Activated T-helper 17 cell treated with anti-CD3 and anti-CD28 coated beads, Interleukin-2, amount 50 U/mL, for 72 hours (primary cell): ENCODE data around the gene ZNF792. TPM values are rescaled to one million over a fixed set of nuclear protein-coding genes. Genes with fewer than 3 reads are reported as not detected.
"Not testable (repeated sequence)": the region's sequence is repeated elsewhere in the genome, so short reads cannot be mapped to it uniquely, and the experiment has no call there.

Experiments used
- ATAC-seq: fragments of 150-1000 bp; cut with Tn5 transposase; replicated peaks from 2 replicates; pipeline ENCODE4 v1.10.0; 2021; ENCODE audit warnings: mild to moderate bottlenecking, moderate library complexity
- H3K27ac Mint-ChIP-seq: one replicate; pipeline ENCODE4 v1.8.0; 2022; ENCODE audit warnings: mixed read lengths
- H3K27me3 Mint-ChIP-seq: one replicate; pipeline ENCODE4 v1.8.0; 2022; ENCODE audit warnings: mixed read lengths
- H3K36me3 Mint-ChIP-seq: one replicate; pipeline ENCODE4 v1.8.0; 2022; ENCODE audit warnings: low read depth, mild to moderate bottlenecking, mixed read lengths
- H3K4me1 Mint-ChIP-seq: one replicate; pipeline ENCODE4 v1.8.0; 2022; ENCODE audit warnings: mixed read lengths
- H3K4me3 Mint-ChIP-seq: one replicate; pipeline ENCODE4 v1.8.0; 2022; ENCODE audit warnings: mild to moderate bottlenecking, mixed read lengths
- H3K9me3 Mint-ChIP-seq: one replicate; pipeline ENCODE4 v1.8.0; 2022; ENCODE audit warnings: mixed read lengths
- total RNA-seq, 2 donors: library from RNA; stranded (reverse); gene quantifications; one replicate each; pipeline ENCODE4 v1.2.3, GENCODE V29; 2022

The ZNF792 gene
- total RNA-seq: 1 to 10 TPM; 7.6 to 7.9 TPM

GRCh38 chr19:34963573-34964406 lies at the start of gene ZNF792:
Gene ZNF792 (minus strand): TSS chr19:34964229. CDS start chr19:34963662, 567 bp downstream.
- no peaks in the 10 kb centered on the region for H3K27me3 Mint-ChIP-seq
- H3K9me3 Mint-ChIP-seq: peaks cover 30% of the 10 kb centered on the region
- ATAC-seq: peak; percentile 84
- peak within 1 kb of the TSS; percentile 95 for H3K4me3 Mint-ChIP-seq
- peaks cover 44% of the 10 kb centered on the region for H3K36me3 Mint-ChIP-seq
- peaks cover 25% of the 10 kb centered on the region for H3K4me1 Mint-ChIP-seq
- peak within 1 kb of the TSS; percentile 85 for H3K27ac Mint-ChIP-seq

GRCh38 chr19:35013041-35013819 lies 49.2 kb upstream of the ZNF792 start:
- peak; percentile 75 for ATAC-seq
- peaks cover 32% of the 10 kb centered on the region for H3K4me1 Mint-ChIP-seq
- H3K4me3 Mint-ChIP-seq: peak overlapping the region; percentile 71

GRCh38 chr19:35011737-35012682 lies 48.0 kb upstream of the ZNF792 start:
- Mint-ChIP-seq H3K27me3 (no peaks in the 10 kb centered on the region), H3K4me3 (peak overlapping the region; percentile 71), H3K4me1 (peaks cover 32% of the 10 kb centered on the region)

More at GRCh38 chr19:35013041-35013819, 49.2 kb upstream of the ZNF792 start:
- Mint-ChIP-seq H3K9me3 (no peaks in the 10 kb centered on the region), H3K27me3 (no peaks in the 10 kb centered on the region), H3K27ac (peak overlapping the region; percentile 96), H3K36me3 (peaks cover 100% of the 10 kb centered on the region)

GRCh38 chr19:35011091-35011689 lies 47.2 kb upstream of the ZNF792 start:
- no peaks in the 10 kb centered on the region for H3K27me3 Mint-ChIP-seq
- H3K36me3 Mint-ChIP-seq: peaks cover 100% of the 10 kb centered on the region
- H3K27ac Mint-ChIP-seq: peak overlapping the region; percentile 96
- ATAC-seq: no peak
- peak overlapping the region; percentile 71 for H3K4me3 Mint-ChIP-seq
- H3K9me3 Mint-ChIP-seq: no peaks in the 10 kb centered on the region
- H3K4me1 Mint-ChIP-seq: peaks cover 39% of the 10 kb centered on the region

More at GRCh38 chr19:35011737-35012682, 48.0 kb upstream of the ZNF792 start:
- Mint-ChIP-seq H3K36me3 (peaks cover 100% of the 10 kb centered on the region), H3K9me3 (no peaks in the 10 kb centered on the region), H3K27ac (peak overlapping the region; percentile 96)
- ATAC-seq: peak; percentile 8

- peaks cover 100% of the 10 kb centered on the region for H3K36me3 Mint-ChIP-seq
- peak overlapping the region; percentile 96 for H3K27ac Mint-ChIP-seq
- ATAC-seq: no peak
- H3K4me3 Mint-ChIP-seq: peak overlapping the region; percentile 13
- H3K27me3 Mint-ChIP-seq: no peaks in the 10 kb centered on the region
- peaks cover 39% of the 10 kb centered on the region for H3K4me1 Mint-ChIP-seq
- H3K9me3 Mint-ChIP-seq: no peaks in the 10 kb centered on the region
Measured at GRCh38 chr19:35009424-35010415, 45.7 kb upstream of the ZNF792 start.

- H3K4me3 Mint-ChIP-seq: no peak overlapping the region
- peaks cover 100% of the 10 kb centered on the region for H3K36me3 Mint-ChIP-seq
- ATAC-seq: no peak
- no peaks in the 10 kb centered on the region for H3K9me3 Mint-ChIP-seq
- no peaks in the 10 kb centered on the region for H3K27me3 Mint-ChIP-seq
- H3K4me1 Mint-ChIP-seq: peaks cover 37% of the 10 kb centered on the region
- no peak overlapping the region for H3K27ac Mint-ChIP-seq
Measured at GRCh38 chr19:35008891-35009341, 44.9 kb upstream of the ZNF792 start.

GRCh38 chr19:35007427-35007826 lies 43.4 kb upstream of the ZNF792 start:
- Mint-ChIP-seq H3K27ac (peak overlapping the region; percentile 58), H3K36me3 (peaks cover 100% of the 10 kb centered on the region), H3K4me1 (peaks cover 35% of the 10 kb centered on the region)
- ATAC-seq, H3K27me3 Mint-ChIP-seq, H3K4me3 Mint-ChIP-seq, H3K9me3 Mint-ChIP-seq: not testable (repeated sequence)

- peak overlapping the region; percentile 2 for H3K4me3 Mint-ChIP-seq
- H3K36me3 Mint-ChIP-seq: peaks cover 100% of the 10 kb centered on the region
- H3K4me1 Mint-ChIP-seq: peaks cover 35% of the 10 kb centered on the region
- H3K27ac Mint-ChIP-seq: peak overlapping the region; percentile 58
- no peaks in the 10 kb centered on the region for H3K27me3 Mint-ChIP-seq
- H3K9me3 Mint-ChIP-seq: no peaks in the 10 kb centered on the region
- no peak for ATAC-seq
Measured at GRCh38 chr19:35006999-35007365, 43.0 kb upstream of the ZNF792 start.

GRCh38 chr19:35006342-35006998 lies 42.4 kb upstream of the ZNF792 start:
- no peaks in the 10 kb centered on the region for H3K27me3 Mint-ChIP-seq
- H3K4me1 Mint-ChIP-seq: peaks cover 37% of the 10 kb centered on the region
- H3K9me3 Mint-ChIP-seq: no peaks in the 10 kb centered on the region
- peaks cover 100% of the 10 kb centered on the region for H3K36me3 Mint-ChIP-seq
- H3K4me3 Mint-ChIP-seq: peak overlapping the region; percentile 2
- no peak for ATAC-seq
- peak overlapping the region; percentile 58 for H3K27ac Mint-ChIP-seq

GRCh38 chr19:35006007-35006341 lies 41.9 kb upstream of the ZNF792 start:
- H3K36me3 Mint-ChIP-seq: peaks cover 100% of the 10 kb centered on the region
- H3K4me3 Mint-ChIP-seq, H3K9me3 Mint-ChIP-seq, H3K27me3 Mint-ChIP-seq, ATAC-seq: not testable (repeated sequence)
- peaks cover 37% of the 10 kb centered on the region for H3K4me1 Mint-ChIP-seq
- H3K27ac Mint-ChIP-seq: peak overlapping the region; percentile 37

GRCh38 chr19:35005256-35005977 lies 41.4 kb upstream of the ZNF792 start:
- Mint-ChIP-seq H3K4me3 (no peak overlapping the region), H3K36me3 (peaks cover 98% of the 10 kb centered on the region), H3K27ac (peak overlapping the region; percentile 37)

More at GRCh38 chr19:35005256-35005977, 41.4 kb upstream of the ZNF792 start:
- H3K4me1 Mint-ChIP-seq: peaks cover 34% of the 10 kb centered on the region
- no peak for ATAC-seq
- no peaks in the 10 kb centered on the region for H3K27me3 Mint-ChIP-seq
- H3K9me3 Mint-ChIP-seq: no peaks in the 10 kb centered on the region
